H9 (cell line): ENCODE data around the gene MBNL1. TPM values are rescaled to one million over a fixed set of nuclear protein-coding genes. Genes with fewer than 3 reads are reported as not detected.
A peak's percentile ranks its signal among the peaks of the same experiment; 100 is the strongest.

Source experiments
- DNase-seq: peaks from one replicate; pipeline ENCODE4 v3.0.0-alpha.2; 2017
- H2AFZ ChIP-seq: one replicate; pipeline ENCODE4 v1.6.1; 2013; ENCODE audit warnings: mild to moderate bottlenecking, low read length, control low read depth, moderate library complexity
- H2AK5ac ChIP-seq: 2 replicates; pipeline ENCODE4 v1.6.1; 2013; ENCODE audit warnings: low read length, control low read depth, mixed read lengths; ENCODE audit not compliant: insufficient read length
- H2BK120ac ChIP-seq: one replicate; pipeline ENCODE4 v1.6.1; 2013; ENCODE audit warnings: low read depth, mild to moderate bottlenecking, low read length, control low read depth, inconsistent platforms; ENCODE audit not compliant: poor library complexity, severe bottlenecking
- H2BK12ac ChIP-seq: 2 replicates; pipeline ENCODE4 v1.6.1; 2013; ENCODE audit warnings: low read length, control low read depth, mixed read lengths, low read depth; ENCODE audit not compliant: insufficient read length
- H2BK15ac ChIP-seq: 2 replicates; pipeline ENCODE4 v1.6.1; 2013; ENCODE audit warnings: low read depth, low read length, control low read depth
- H2BK20ac ChIP-seq: one replicate; pipeline ENCODE4 v1.6.1; 2013; ENCODE audit warnings: low read depth, mild to moderate bottlenecking, low read length, control low read depth, inconsistent platforms; ENCODE audit not compliant: poor library complexity, severe bottlenecking
- H2BK5ac ChIP-seq: 2 replicates; pipeline ENCODE4 v1.6.1; 2013; ENCODE audit warnings: low read length, control low read depth, mixed read lengths; ENCODE audit not compliant: insufficient read length
- H3K14ac ChIP-seq: 2 replicates; pipeline ENCODE4 v1.6.1; 2013; ENCODE audit warnings: low read length, control low read depth; ENCODE audit not compliant: insufficient read depth
- H3K18ac ChIP-seq: 2 replicates; pipeline ENCODE4 v1.6.1; 2013; ENCODE audit warnings: low read depth, mild to moderate bottlenecking, mixed read lengths, low read length, control low read depth; ENCODE audit not compliant: insufficient read length
- H3K23ac ChIP-seq: 2 replicates; pipeline ENCODE4 v1.6.1; 2013; ENCODE audit warnings: low read length, control low read depth, mixed read lengths, low read depth; ENCODE audit not compliant: insufficient read length
- H3K23me2 ChIP-seq: 2 replicates; pipeline ENCODE4 v1.6.1; 2013; ENCODE audit warnings: low read depth, mild to moderate bottlenecking, mixed read lengths, low read length, control low read depth; ENCODE audit not compliant: insufficient read length, poor library complexity, severe bottlenecking
- H3K27ac ChIP-seq: 2 replicates; pipeline ENCODE4 v1.5.1; 2013; ENCODE audit warnings: low read length, control low read depth, mixed read lengths, low read depth; ENCODE audit not compliant: insufficient read length
- H3K27me3 ChIP-seq: 2 replicates; pipeline ENCODE4 v1.6.1; 2013; ENCODE audit warnings: low read length, control low read depth, inconsistent platforms; ENCODE audit not compliant: insufficient read depth
- H3K4ac ChIP-seq: 2 replicates; pipeline ENCODE4 v1.6.1; 2013; ENCODE audit warnings: low read depth, mild to moderate bottlenecking, control low read depth, inconsistent platforms, low read length, moderate library complexity
- H3K4me1 ChIP-seq: 2 replicates; pipeline ENCODE4 v1.6.1; 2013; ENCODE audit warnings: low read length, control low read depth, inconsistent platforms; ENCODE audit not compliant: insufficient read depth
- H3K4me2 ChIP-seq: 2 replicates; pipeline ENCODE4 v1.6.1; 2013; ENCODE audit warnings: low read length, control low read depth, mixed read lengths; ENCODE audit not compliant: insufficient read length, insufficient read depth
- H3K56ac ChIP-seq: 2 replicates; pipeline ENCODE4 v1.6.1; 2013; ENCODE audit warnings: low read depth, mild to moderate bottlenecking, mixed read lengths, low read length, control low read depth; ENCODE audit not compliant: insufficient read length
- H3K79me1 ChIP-seq: 2 replicates; pipeline ENCODE4 v1.6.1; 2013; ENCODE audit warnings: low read depth, mild to moderate bottlenecking, moderate library complexity, low read length, control low read depth, inconsistent platforms; ENCODE audit not compliant: insufficient read depth, poor library complexity, severe bottlenecking
- H3K79me2 ChIP-seq: 2 replicates; pipeline ENCODE4 v1.6.1; 2013; ENCODE audit warnings: low read length, control low read depth, inconsistent platforms; ENCODE audit not compliant: insufficient read depth
- H3K9ac ChIP-seq: 2 replicates; pipeline ENCODE4 v1.6.1; 2013; ENCODE audit warnings: low read length, control low read depth, mixed read lengths; ENCODE audit not compliant: insufficient read length; ENCODE audit errors: extremely low read depth
- H3K9me3 ChIP-seq: one replicate; pipeline ENCODE4 v1.6.1; 2013; ENCODE audit warnings: low read depth, low read length, inconsistent platforms; ENCODE audit not compliant: control insufficient read depth
- H3T11ph ChIP-seq: one replicate; pipeline ENCODE4 v1.6.1; 2013; ENCODE audit warnings: mild to moderate bottlenecking, low read length, control low read depth, inconsistent platforms
- H4K20me1 ChIP-seq: one replicate; pipeline ENCODE4 v1.6.1; 2013; ENCODE audit not compliant: control insufficient read depth, insufficient read length, insufficient read depth
- H4K5ac ChIP-seq: 2 replicates; pipeline ENCODE4 v1.6.1; 2013; ENCODE audit warnings: low read depth, mild to moderate bottlenecking, mixed read lengths, low read length, control low read depth; ENCODE audit not compliant: insufficient read length
- H4K8ac ChIP-seq: replicated peaks from 2 replicates; pipeline ENCODE4 v1.6.1; 2013; ENCODE audit warnings: low read length, control low read depth, mixed read lengths, low read depth; ENCODE audit not compliant: insufficient read length
- H4K91ac ChIP-seq: 2 replicates; pipeline ENCODE4 v1.6.1; 2013; ENCODE audit warnings: low read depth, mild to moderate bottlenecking, moderate library complexity, mixed read lengths, low read length, control low read depth; ENCODE audit not compliant: insufficient read length
- H3K27ac Mint-ChIP-seq, 3 experiments: 2 replicates in 2 of 3; 3 replicates in 1 of 3; pipeline ENCODE4 v1.8.0; 2020 to 2021; ENCODE audit warnings: mixed read lengths in 3 of 3, mild to moderate bottlenecking in 1 of 3, moderate library complexity in 1 of 3
- H3K27me3 Mint-ChIP-seq: 2 replicates; pipeline ENCODE4 v1.8.0; 2021; ENCODE audit warnings: low read depth, mild to moderate bottlenecking, moderate library complexity, mixed read lengths
- H3K36me3 Mint-ChIP-seq, 3 experiments: 2 replicates in 2 of 3; 3 replicates in 1 of 3; pipeline ENCODE4 v1.8.0; 2020 to 2021; ENCODE audit warnings: low read depth in 3 of 3, mixed read lengths in 3 of 3; ENCODE audit not compliant: insufficient read depth in 1 of 3
- H3K4me1 Mint-ChIP-seq, 2 experiments: 2 replicates each; pipeline ENCODE4 v1.8.0; 2020; ENCODE audit warnings: mixed read lengths in 2 of 2
- H3K4me3 Mint-ChIP-seq, 2 experiments: 2 replicates in 1 of 2; 3 replicates in 1 of 2; pipeline ENCODE4 v1.8.0; 2020 to 2021; ENCODE audit warnings: mild to moderate bottlenecking in 2 of 2, mixed read lengths in 2 of 2, moderate library complexity in 1 of 2
- H3K9me3 Mint-ChIP-seq, 2 experiments: 2 replicates in 1 of 2; 3 replicates in 1 of 2; pipeline ENCODE4 v1.8.0; 2020; ENCODE audit warnings: mild to moderate bottlenecking in 2 of 2, mixed read lengths in 2 of 2, moderate library complexity in 1 of 2
- WGBS: extraction: QIAGEN DNeasy Blood & Tissue Kit; methylation state at CpG from one replicate; pipeline ENCODE4 v1.1.7; 2013; ENCODE audit warnings: missing lambda C conversion rate, low lambda C conversion rate, mixed read lengths; ENCODE audit not compliant: insufficient read length; ENCODE audit errors: extremely low coverage; 5-methylcytosine and 5-hydroxymethylcytosine counted together
- total RNA-seq: library from RNA; stranded (reverse); gene quantifications from 2 replicates; pipeline ENCODE4 v1.2.1, GENCODE V29; 2021
- TF ChIP-seq, protein P1 (sequence below): fragments of 200-600 bp; sonication (generic); conservative IDR thresholded peaks from 3 replicates; pipeline ENCODE4 v1.8.0; 2021; ENCODE audit warnings: antibody characterized with exemption, mild to moderate bottlenecking

MBNL1 gene
- total RNA-seq, 1 experiment from 2014 or later = 14.9 TPM

DNA sequence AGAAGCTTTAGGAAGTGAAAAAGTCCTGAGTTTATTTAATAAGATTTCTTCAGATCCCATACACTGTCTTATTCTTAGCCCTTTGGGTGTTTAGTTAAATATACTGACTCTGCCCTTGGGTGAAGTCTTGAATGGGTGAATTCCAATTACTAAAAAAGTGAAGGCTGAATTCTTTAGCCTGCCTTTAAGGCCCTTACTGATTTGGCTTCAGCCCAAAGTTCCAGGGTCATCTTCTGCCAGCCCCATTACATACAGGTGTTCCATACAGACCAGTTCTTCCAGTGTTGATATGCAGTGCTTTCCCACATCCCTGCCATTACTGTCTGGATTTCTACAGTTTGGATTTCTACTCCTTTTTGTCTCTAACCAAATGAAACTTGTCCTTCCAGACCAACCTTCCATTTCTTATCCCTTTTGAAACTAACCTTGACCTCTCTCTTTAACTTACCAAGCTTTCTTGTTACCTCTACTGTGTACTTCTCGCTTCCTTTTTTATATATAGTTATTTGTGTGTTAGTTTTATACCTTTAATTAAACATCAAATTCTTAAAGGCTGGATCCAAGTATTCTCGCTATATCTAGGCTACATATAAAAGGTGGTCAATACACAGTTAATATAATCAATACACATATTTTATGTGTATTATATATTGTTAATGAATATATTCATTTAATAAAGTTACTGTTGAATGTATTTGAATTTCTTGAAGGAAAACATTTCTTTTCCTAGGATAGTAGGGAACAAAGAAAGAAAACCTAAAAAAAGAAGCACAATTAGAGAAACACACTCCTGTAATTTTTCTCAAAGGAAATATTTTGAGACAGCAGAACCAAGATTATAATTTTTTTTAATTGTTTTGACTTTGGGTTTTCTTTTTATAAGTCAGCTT is 15.0 kb downstream of the MBNL1 start:
- Histone ChIP-seq H3K27ac (no peak overlapping the region), H3K14ac (no peak overlapping the region), H2BK120ac (no peak overlapping the region), H3K18ac (no peak overlapping the region), H4K5ac (no peak overlapping the region), H3K56ac (no peak overlapping the region), H3K79me2 (peaks cover 4% of the 10 kb centered on the region; the same call in 1 of the 2 replicates), H3T11ph (no peak overlapping the region), H2AFZ (no peak overlapping the region), H3K4me2 (no peak overlapping the region), H3K4me1 (peaks cover 2% of the 10 kb centered on the region; the same call in 1 of the 2 replicates), H2BK20ac (no peak overlapping the region), H2BK12ac (no peak overlapping the region), H2BK15ac (no peak overlapping the region), H4K8ac (no peak overlapping the region), H4K91ac (no peak overlapping the region), H3K23me2 (no peaks in the 10 kb centered on the region), H3K9me3 (no peaks in the 10 kb centered on the region), H3K23ac (no peak overlapping the region), H2BK5ac (no peak overlapping the region), H3K9ac (no peak overlapping the region), H4K20me1 (no peaks in the 10 kb centered on the region), H2AK5ac (no peak overlapping the region), H3K4ac (no peak overlapping the region), H3K27me3 (no peaks in the 10 kb centered on the region), H3K79me1 (no peaks in the 10 kb centered on the region)
- WGBS = no CpG with 5 or more reads among the region's 2 CpGs
- DNase-seq = no peak
- Mint-ChIP-seq H3K9me3 (no peaks in the 10 kb centered on the region), H3K4me1 (peaks cover 22 to 31% of the 10 kb centered on the region in 2 experiments), H3K27me3 (no peaks in the 10 kb centered on the region), H3K4me3 (no peak overlapping the region), H3K27ac (peak overlapping the region in 1 of 3 experiments; percentile 6; a peak in 3 of 7 replicates), H3K36me3 (no peaks in the 10 kb centered on the region)
- TF ChIP-seq, protein P1, sequence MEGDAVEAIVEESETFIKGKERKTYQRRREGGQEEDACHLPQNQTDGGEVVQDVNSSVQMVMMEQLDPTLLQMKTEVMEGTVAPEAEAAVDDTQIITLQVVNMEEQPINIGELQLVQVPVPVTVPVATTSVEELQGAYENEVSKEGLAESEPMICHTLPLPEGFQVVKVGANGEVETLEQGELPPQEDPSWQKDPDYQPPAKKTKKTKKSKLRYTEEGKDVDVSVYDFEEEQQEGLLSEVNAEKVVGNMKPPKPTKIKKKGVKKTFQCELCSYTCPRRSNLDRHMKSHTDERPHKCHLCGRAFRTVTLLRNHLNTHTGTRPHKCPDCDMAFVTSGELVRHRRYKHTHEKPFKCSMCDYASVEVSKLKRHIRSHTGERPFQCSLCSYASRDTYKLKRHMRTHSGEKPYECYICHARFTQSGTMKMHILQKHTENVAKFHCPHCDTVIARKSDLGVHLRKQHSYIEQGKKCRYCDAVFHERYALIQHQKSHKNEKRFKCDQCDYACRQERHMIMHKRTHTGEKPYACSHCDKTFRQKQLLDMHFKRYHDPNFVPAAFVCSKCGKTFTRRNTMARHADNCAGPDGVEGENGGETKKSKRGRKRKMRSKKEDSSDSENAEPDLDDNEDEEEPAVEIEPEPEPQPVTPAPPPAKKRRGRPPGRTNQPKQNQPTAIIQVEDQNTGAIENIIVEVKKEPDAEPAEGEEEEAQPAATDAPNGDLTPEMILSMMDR = no peak
